Colonic mucosa (tissue), 4 donors: Measurements from ENCODE around the gene NR2E1. TPM values are rescaled to one million over a fixed set of nuclear protein-coding genes. Genes with fewer than 3 reads are reported as not detected.

Experiments used
- DNase-seq: peaks from one replicate; pipeline ENCODE4 v3.0.0-alpha.2; 2020
- H3K27ac ChIP-seq: fragments of 200-600 bp; one replicate; pipeline ENCODE4 v1.8.0; 2021
- H3K27me3 ChIP-seq: fragments of 200-600 bp; one replicate; pipeline ENCODE4 v1.8.0; 2021
- H3K36me3 ChIP-seq: fragments of 200-600 bp; one replicate; pipeline ENCODE4 v1.8.0; 2021
- H3K4me1 ChIP-seq: fragments of 200-600 bp; one replicate; pipeline ENCODE4 v1.8.0; 2021; ENCODE audit warnings: mild to moderate bottlenecking
- H3K4me3 ChIP-seq: fragments of 200-600 bp; one replicate; pipeline ENCODE4 v1.8.0; 2021
- H3K9ac ChIP-seq, 2 donors: one replicate each; pipeline ENCODE4 v1.7.0; 2013; ENCODE audit warnings: control low read depth in 2 of 2, low read depth in 2 of 2, low read length in 2 of 2
- H3K9me3 ChIP-seq: fragments of 200-600 bp; one replicate; pipeline ENCODE4 v1.8.0; 2021
- CTCF ChIP-seq: fragments of 200-600 bp; IDR thresholded peaks from one replicate; pipeline ENCODE4 v1.8.0; 2022; ENCODE audit warnings: antibody characterized with exemption, mild to moderate bottlenecking
- intact Hi-C: fragments of 100-400 bp; cut with DNase I; formaldehyde crosslinking; loops from one replicate; pipeline ENCODE4 v1.14.1; 2022
- total RNA-seq, 2 donors: library from RNA; stranded (reverse); fragmentation: NEBNext Ultra II Directional in 1 of 2; extraction: Animal tissue kit (Norgen Biotek cat#: 25700) in 1 of 2; gene quantifications; one replicate each; pipeline ENCODE4 v1.2.1, GENCODE V29; 2021
- donor health status: healthy.
- donor health status: DM: no; HTN: no; CAD: no.
- donor health status: DM: no; HTN: no; CAD: no.

Gene NR2E1
- total RNA-seq, 2 donors from 2014 or later, result not detected

- no peak for TF ChIP-seq CTCF
- Histone ChIP-seq H3K4me1 (peaks cover 19% of the 10 kb centered on the region), H3K27ac (no peak overlapping the region), H3K9ac (no peak overlapping the region), H3K9me3 (no peaks in the 10 kb centered on the region), H3K4me3 (no peak overlapping the region), H3K27me3 (peaks cover 100% of the 10 kb centered on the region), H3K36me3 (no peaks in the 10 kb centered on the region)
- intact Hi-C loops, result loop anchor here (5.0 kb wide), 1 partner anchor 55 kb away; no protein-coding TSS in a partner anchor
- no peak for DNase-seq
Observed at GRCh38 chr6:108166664-108167448, 1.0 kb downstream of the NR2E1 start.

GRCh38 chr6:108167449-108168089, 1.7 kb downstream of the NR2E1 start:
- DNase-seq, result no peak
- H3K9me3 ChIP-seq, result no peaks in the 10 kb centered on the region
- intact Hi-C loops, result loop anchor here (5.0 kb wide), 1 partner anchor 55 kb away; no protein-coding TSS in a partner anchor
- TF ChIP-seq CTCF, result no peak
- no peak overlapping the region for H3K27ac ChIP-seq
- H3K36me3 ChIP-seq, result no peaks in the 10 kb centered on the region
- H3K4me1 ChIP-seq, result peaks cover 19% of the 10 kb centered on the region
- H3K27me3 ChIP-seq, result peaks cover 100% of the 10 kb centered on the region
- no peak overlapping the region for H3K4me3 ChIP-seq
- H3K9ac ChIP-seq, result no peak overlapping the region

- intact Hi-C loops, result loop anchor here (5.0 kb wide), 1 partner anchor 56 kb away; no protein-coding TSS in a partner anchor
- no peaks in the 10 kb centered on the region for H3K36me3 ChIP-seq
- H3K9ac ChIP-seq, result no peak overlapping the region
- peaks cover 19% of the 10 kb centered on the region for H3K4me1 ChIP-seq
- no peaks in the 10 kb centered on the region for H3K9me3 ChIP-seq
- no peak overlapping the region for H3K27ac ChIP-seq
- TF ChIP-seq CTCF, result no peak
- peak overlapping the region; percentile 7 for H3K4me3 ChIP-seq
- H3K27me3 ChIP-seq, result peaks cover 100% of the 10 kb centered on the region
- DNase-seq, result no peak
Observed at GRCh38 chr6:108168090-108168463, 2.3 kb downstream of the NR2E1 start.

- Histone ChIP-seq H3K4me3 (peak overlapping the region; percentile 7), H3K27ac (no peak overlapping the region), H3K27me3 (peaks cover 93% of the 10 kb centered on the region), H3K9me3 (no peaks in the 10 kb centered on the region), H3K9ac (no peak overlapping the region), H3K4me1 (peaks cover 19% of the 10 kb centered on the region), H3K36me3 (no peaks in the 10 kb centered on the region)
- DNase-seq, result no peak
- TF ChIP-seq CTCF, result no peak
- intact Hi-C loops, result loop anchor here (5.0 kb wide), 1 partner anchor 56 kb away; no protein-coding TSS in a partner anchor
Observed at GRCh38 chr6:108168501-108169463, 3.0 kb downstream of the NR2E1 start.
